Upper lobe of left lung (tissue), 6 donors: ENCODE measurements around the gene ZNF197. TPM values are rescaled to one million over a fixed set of nuclear protein-coding genes. Genes with fewer than 3 reads are reported as not detected.

Source experiments
- ATAC-seq, 2 donors: fragments of 200-7000 bp; cut with Tn5 transposase; one replicate each; pipeline ENCODE4 v1.9.1; 2022; ENCODE audit warnings: mild to moderate bottlenecking in 2 of 2, moderate library complexity in 2 of 2; ENCODE audit not compliant: low FRiP score in 2 of 2
- DNase-seq, 2 donors: peaks; one replicate each; pipeline ENCODE4 v3.0.0-alpha.2; 2019 to 2020
- H3K27ac ChIP-seq, 4 donors: fragments of 200-600 bp; sonication (generic); one replicate each; pipeline ENCODE4 v1.5.1; 2016 to 2019
- H3K27me3 ChIP-seq, 4 donors: fragments of 200-600 bp; sonication (generic); one replicate each; pipeline ENCODE4 v1.5.1; 2017 to 2019
- H3K36me3 ChIP-seq, 4 donors: fragments of 200-600 bp; sonication (generic); one replicate each; pipeline ENCODE4 v1.5.1; 2016 to 2019
- H3K4me1 ChIP-seq, 4 donors: fragments of 200-600 bp; sonication (generic); one replicate each; pipeline ENCODE4 v1.5.1; 2018 to 2019
- H3K4me3 ChIP-seq, 4 donors: fragments of 200-600 bp; sonication (generic); one replicate each; pipeline ENCODE4 v1.5.1; 2017 to 2019; ENCODE audit warnings: mild to moderate bottlenecking in 2 of 4, moderate library complexity in 1 of 4
- H3K9me3 ChIP-seq, 4 donors: fragments of 200-600 bp; sonication (generic); one replicate each; pipeline ENCODE4 v1.5.1; 2018 to 2019
- EP300 ChIP-seq, 4 donors: sonication (generic); formaldehyde crosslinking; IDR thresholded peaks; one replicate each; pipeline ENCODE4 v1.5.1; 2017; ENCODE audit warnings: antibody characterized with exemption in 4 of 4, control low read depth in 2 of 4
- POLR2A ChIP-seq, 4 donors: fragments of 450-650 bp; IDR thresholded peaks; one replicate each; pipeline ENCODE4 v1.5.1; 2016 to 2017; ENCODE audit warnings: antibody characterized with exemption in 4 of 4, mild to moderate bottlenecking in 2 of 4
- POLR2AphosphoS5 ChIP-seq, 2 donors: sonication (generic); formaldehyde crosslinking; IDR thresholded peaks; one replicate each; pipeline ENCODE4 v1.5.1; 2017; ENCODE audit warnings: antibody characterized with exemption in 2 of 2
- WGBS, 2 donors: methylation state at CpG; one replicate each; pipeline ENCODE4 v1.1.5; 2017 to 2018; 5-methylcytosine and 5-hydroxymethylcytosine counted together
- total RNA-seq, 6 donors: library from RNA; depleted of rRNA in 4 of 6; stranded (reverse); fragments of >200 nt in 4 of 6; gene quantifications; one replicate each; pipeline versions ENCODE4 v1.1.0 to v1.2.1, GENCODE V29; 2016 to 2021
- TF ChIP-seq, protein P1 (sequence below), 6 experiments: fragments of 450-650 bp in 4 of 6; fragments of 200-600 bp in 2 of 6; sonication (generic) in 2 of 6; IDR thresholded peaks; one replicate each; pipeline ENCODE4 v1.5.1; 2016 to 2019; ENCODE audit warnings: antibody characterized with exemption in 6 of 6
- donor health status: DM: no; HTN: no; CAD: no; lungs with moderate emphysema.
- donor health status: DM: no; HTN: yes; CAD: no; lungs with severe emphysema.

Gene ZNF197
- total RNA-seq, 6 donors from 2014 or later: 10.0 to 29.3 (median 11.6) TPM

DNA sequence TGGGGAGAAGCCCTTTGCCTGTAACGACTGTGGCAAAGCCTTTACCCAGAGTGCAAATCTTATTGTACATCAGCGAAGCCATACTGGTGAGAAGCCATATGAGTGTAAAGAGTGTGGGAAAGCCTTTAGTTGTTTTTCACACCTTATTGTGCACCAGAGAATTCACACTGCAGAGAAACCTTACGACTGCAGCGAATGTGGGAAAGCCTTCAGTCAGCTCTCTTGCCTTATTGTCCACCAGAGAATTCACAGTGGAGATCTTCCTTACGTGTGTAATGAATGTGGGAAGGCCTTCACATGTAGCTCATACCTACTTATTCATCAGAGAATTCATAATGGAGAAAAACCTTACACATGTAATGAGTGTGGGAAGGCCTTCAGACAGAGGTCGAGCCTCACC lies 34.6 kb downstream of the ZNF197 start:
- TF ChIP-seq POLR2AphosphoS5 (IDR thresholded peaks at IDR 0.05): no peak
- TF ChIP-seq POLR2A (IDR thresholded peaks at IDR 0.05): no peak
- TF ChIP-seq, protein P1, sequence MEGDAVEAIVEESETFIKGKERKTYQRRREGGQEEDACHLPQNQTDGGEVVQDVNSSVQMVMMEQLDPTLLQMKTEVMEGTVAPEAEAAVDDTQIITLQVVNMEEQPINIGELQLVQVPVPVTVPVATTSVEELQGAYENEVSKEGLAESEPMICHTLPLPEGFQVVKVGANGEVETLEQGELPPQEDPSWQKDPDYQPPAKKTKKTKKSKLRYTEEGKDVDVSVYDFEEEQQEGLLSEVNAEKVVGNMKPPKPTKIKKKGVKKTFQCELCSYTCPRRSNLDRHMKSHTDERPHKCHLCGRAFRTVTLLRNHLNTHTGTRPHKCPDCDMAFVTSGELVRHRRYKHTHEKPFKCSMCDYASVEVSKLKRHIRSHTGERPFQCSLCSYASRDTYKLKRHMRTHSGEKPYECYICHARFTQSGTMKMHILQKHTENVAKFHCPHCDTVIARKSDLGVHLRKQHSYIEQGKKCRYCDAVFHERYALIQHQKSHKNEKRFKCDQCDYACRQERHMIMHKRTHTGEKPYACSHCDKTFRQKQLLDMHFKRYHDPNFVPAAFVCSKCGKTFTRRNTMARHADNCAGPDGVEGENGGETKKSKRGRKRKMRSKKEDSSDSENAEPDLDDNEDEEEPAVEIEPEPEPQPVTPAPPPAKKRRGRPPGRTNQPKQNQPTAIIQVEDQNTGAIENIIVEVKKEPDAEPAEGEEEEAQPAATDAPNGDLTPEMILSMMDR (IDR thresholded peaks at IDR 0.05): no peak
- TF ChIP-seq EP300 (IDR thresholded peaks at IDR 0.05): no peak
- Histone ChIP-seq H3K9me3 (peaks cover 17 to 39% (median 30%) of the 10 kb centered on the region in 4 donors), H3K4me1 (no peaks in the 10 kb centered on the region), H3K36me3 (peaks cover 31 to 69% (median 51%) of the 10 kb centered on the region in 4 donors), H3K4me3 (no peak overlapping the region), H3K27ac (no peak overlapping the region), H3K27me3 (no peaks in the 10 kb centered on the region)
- DNase-seq: no peak
- 96 to 97% methylated on average over 6 of the region's 6 CpGs for WGBS, 2 donors
- ATAC-seq: no peak

DNA sequence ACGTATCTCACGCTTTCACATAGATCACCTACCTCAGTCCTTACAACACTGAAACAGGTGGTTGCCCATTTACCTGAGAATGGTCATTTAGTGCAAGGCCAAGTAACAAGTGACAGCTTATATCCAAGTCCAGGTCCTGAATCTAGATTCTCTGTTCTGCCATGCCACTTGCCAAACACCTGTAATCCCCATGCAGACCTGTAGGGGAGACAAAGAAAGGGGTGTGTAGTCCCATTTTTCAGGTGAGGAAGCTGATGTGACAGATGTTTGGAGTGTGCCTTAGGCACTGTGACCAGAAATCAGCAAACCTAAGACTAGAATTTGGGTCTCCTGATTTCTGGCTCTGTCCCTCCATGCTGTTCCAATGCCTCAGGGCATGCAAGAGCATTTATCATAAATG lies 36.4 kb downstream of the ZNF197 start:
- Histone ChIP-seq H3K4me1 (no peaks in the 10 kb centered on the region), H3K27ac (no peak overlapping the region), H3K4me3 (no peak overlapping the region), H3K36me3 (peaks cover 27 to 53% (median 44%) of the 10 kb centered on the region in 4 donors), H3K27me3 (no peaks in the 10 kb centered on the region), H3K9me3 (peaks cover 17 to 39% (median 29%) of the 10 kb centered on the region in 4 donors)
- DNase-seq (no peak), ATAC-seq (no peak)
- WGBS, 2 donors: 93 to 97% methylated on average over 2 of the region's 2 CpGs
- no peak for TF ChIP-seq POLR2A (IDR thresholded peaks at IDR 0.05)
- TF ChIP-seq POLR2AphosphoS5 (IDR thresholded peaks at IDR 0.05): no peak
- TF ChIP-seq, protein P1 (IDR thresholded peaks at IDR 0.05): peak in 1 of 6 experiments; percentile 8
- TF ChIP-seq EP300 (IDR thresholded peaks at IDR 0.05): no peak

DNA sequence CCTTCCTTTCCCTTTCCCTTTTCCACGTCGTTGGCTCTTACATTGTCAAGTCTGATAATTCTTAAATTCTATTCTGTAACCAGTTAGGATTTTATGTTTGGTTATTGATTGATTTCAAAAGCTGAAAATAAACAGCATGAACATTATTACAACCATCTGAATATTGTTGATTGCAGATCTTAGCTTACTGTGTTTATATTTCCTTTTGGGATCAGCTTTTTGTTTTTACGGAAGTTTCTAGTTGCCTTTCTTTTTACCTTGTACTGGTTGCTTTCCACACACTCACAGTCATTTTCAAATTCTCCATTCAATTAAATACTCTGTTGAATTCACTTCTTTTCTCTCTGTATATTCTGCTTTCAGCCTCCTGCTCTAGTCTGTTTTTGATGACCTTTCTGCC lies 40.3 kb downstream of the ZNF197 start:
- H3K9me3 ChIP-seq: peaks cover 0 to 6% (median 5%) of the 10 kb centered on the region in 4 donors
- no peaks in the 10 kb centered on the region for H3K27me3 ChIP-seq
- H3K4me1 ChIP-seq: no peaks in the 10 kb centered on the region
- no peak for ATAC-seq
- peaks cover 0 to 13% (median 7%) of the 10 kb centered on the region in 4 donors for H3K36me3 ChIP-seq
- TF ChIP-seq POLR2A (IDR thresholded peaks at IDR 0.05) (no peak), POLR2AphosphoS5 (IDR thresholded peaks at IDR 0.05) (no peak), EP300 (IDR thresholded peaks at IDR 0.05) (no peak)
- TF ChIP-seq, protein P1 (IDR thresholded peaks at IDR 0.05): no peak
- no peak overlapping the region for H3K27ac ChIP-seq
- no peak overlapping the region for H3K4me3 ChIP-seq
- no peak for DNase-seq
- WGBS, 2 donors: 94 to 97% methylated on average over 3 of the region's 3 CpGs

DNA sequence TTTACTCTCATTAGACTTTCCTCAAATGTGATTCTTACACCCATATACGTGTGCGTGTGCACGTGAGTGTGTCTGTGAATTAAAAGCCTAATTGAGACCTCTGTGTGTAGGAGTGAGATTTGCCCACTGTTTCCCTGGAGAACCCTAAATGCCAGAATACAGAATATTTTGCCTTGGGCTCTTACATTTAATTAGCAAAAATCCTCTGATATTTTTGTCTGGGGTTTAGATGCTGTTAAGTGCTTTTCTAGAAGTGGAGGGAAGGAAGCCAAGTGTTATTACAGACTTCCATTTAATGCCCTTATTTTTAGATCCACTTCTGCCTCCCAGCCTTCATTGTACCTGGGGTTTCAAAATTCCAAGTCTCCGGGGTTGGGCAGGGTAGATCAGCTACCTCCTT lies 41.5 kb downstream of the ZNF197 start:
- no peak overlapping the region for H3K4me3 ChIP-seq

More for the DNA sequence above, 41.5 kb downstream of the ZNF197 start:
- ATAC-seq: no peak
- H3K9me3 ChIP-seq: no peaks in the 10 kb centered on the region
- no peaks in the 10 kb centered on the region for H3K27me3 ChIP-seq
- WGBS, 2 donors: 89 to 94% methylated on average over 4 of the region's 4 CpGs
- no peak for DNase-seq
- H3K27ac ChIP-seq: no peak overlapping the region
- no peak for TF ChIP-seq POLR2AphosphoS5 (IDR thresholded peaks at IDR 0.05)
- TF ChIP-seq, protein P1 (IDR thresholded peaks at IDR 0.05): no peak
- no peak for TF ChIP-seq POLR2A (IDR thresholded peaks at IDR 0.05)
- TF ChIP-seq EP300 (IDR thresholded peaks at IDR 0.05): no peak
- H3K4me1 ChIP-seq: no peaks in the 10 kb centered on the region
- peaks cover 0 to 3% (median 0%) of the 10 kb centered on the region in 4 donors for H3K36me3 ChIP-seq
